Measurements from ENCODE around the gene H1-8.
"Not testable (repeated sequence)": the region's sequence is repeated elsewhere in the genome, so short reads cannot be mapped to it uniquely, and the experiment has no call there.

H1-8 gene

GRCh38 chr3:129513705-129514104 lies 29.3 kb upstream of the H1-8 start:
- DNase-seq (ENCODE audit: low read depth, low spot score), result no peak
- no peak overlapping the region for H3K4me3 ChIP-seq (ENCODE audit: low read length)

GRCh38 chr3:129514110-129514509 lies 28.9 kb upstream of the H1-8 start:
- H3K4me3 ChIP-seq (ENCODE audit: low read length), result no peak overlapping the region
- DNase-seq (ENCODE audit: low read depth, low spot score), result no peak

GRCh38 chr3:129514563-129514962 lies 28.4 kb upstream of the H1-8 start:
- DNase-seq (ENCODE audit: low read depth, low spot score), result no peak
- H3K4me3 ChIP-seq (ENCODE audit: low read length), result no peak overlapping the region

GRCh38 chr3:129515108-129515820 lies 27.7 kb upstream of the H1-8 start:
- H3K4me3 ChIP-seq (ENCODE audit: low read length); DNase-seq (ENCODE audit: low read depth, low spot score): not testable (repeated sequence)

GRCh38 chr3:129515821-129516432 lies 27.0 kb upstream of the H1-8 start:
- DNase-seq (ENCODE audit: low read depth, low spot score); H3K4me3 ChIP-seq (ENCODE audit: low read length): not testable (repeated sequence)

GRCh38 chr3:129517516-129517915 lies 25.5 kb upstream of the H1-8 start:
- H3K4me3 ChIP-seq (ENCODE audit: low read length), result no peak overlapping the region
- DNase-seq (ENCODE audit: low read depth, low spot score), result no peak

GRCh38 chr3:129518038-129518561 lies 24.9 kb upstream of the H1-8 start:
- no peak overlapping the region for H3K4me3 ChIP-seq (ENCODE audit: low read length)
- DNase-seq (ENCODE audit: low read depth, low spot score), result no peak

- no peak overlapping the region for H3K4me3 ChIP-seq (ENCODE audit: low read length)
- DNase-seq (ENCODE audit: low read depth, low spot score), result no peak
Observed at GRCh38 chr3:129518581-129518980, 24.4 kb upstream of the H1-8 start.

- H3K4me3 ChIP-seq (ENCODE audit: low read length), result no peak overlapping the region
- DNase-seq (ENCODE audit: low read depth, low spot score), result no peak
Observed at GRCh38 chr3:129519449-129519848, 23.5 kb upstream of the H1-8 start.

- DNase-seq (ENCODE audit: low read depth, low spot score), result no peak
- H3K4me3 ChIP-seq (ENCODE audit: low read length), result no peak overlapping the region
Observed at GRCh38 chr3:129519896-129520715, 22.9 kb upstream of the H1-8 start.

- DNase-seq (ENCODE audit: low read depth, low spot score), result no peak
- no peak overlapping the region for H3K4me3 ChIP-seq (ENCODE audit: low read length)
Observed at GRCh38 chr3:129520960-129521359, 22.0 kb upstream of the H1-8 start.

- no peak for DNase-seq (ENCODE audit: low read depth, low spot score)
- no peak overlapping the region for H3K4me3 ChIP-seq (ENCODE audit: low read length)
Observed at GRCh38 chr3:129521611-129522010, 21.4 kb upstream of the H1-8 start.

GRCh38 chr3:129522953-129523352 lies 20.0 kb upstream of the H1-8 start:
- H3K4me3 ChIP-seq (ENCODE audit: low read length), result no peak overlapping the region
- DNase-seq (ENCODE audit: low read depth, low spot score), result no peak

GRCh38 chr3:129524081-129524480 lies 18.9 kb upstream of the H1-8 start:
- no peak overlapping the region for H3K4me3 ChIP-seq (ENCODE audit: low read length)
- no peak for DNase-seq (ENCODE audit: low read depth, low spot score)

- DNase-seq (ENCODE audit: low read depth, low spot score), result no peak
- no peak overlapping the region for H3K4me3 ChIP-seq (ENCODE audit: low read length)
Observed at GRCh38 chr3:129525341-129525968, 17.5 kb upstream of the H1-8 start.

GRCh38 chr3:129526121-129526900 lies 16.7 kb upstream of the H1-8 start:
- DNase-seq (ENCODE audit: low read depth, low spot score), result no peak
- H3K4me3 ChIP-seq (ENCODE audit: low read length), result no peak overlapping the region

- no peak overlapping the region for H3K4me3 ChIP-seq (ENCODE audit: low read length)
- DNase-seq (ENCODE audit: low read depth, low spot score), result no peak
Observed at GRCh38 chr3:129527262-129527661, 15.7 kb upstream of the H1-8 start.

- no peak for DNase-seq (ENCODE audit: low read depth, low spot score)
- H3K4me3 ChIP-seq (ENCODE audit: low read length), result no peak within 1 kb of the TSS
Observed at GRCh38 chr3:129528589-129529100, 14.3 kb upstream of the H1-8 start, which contains the start of gene RHO. Gene RHO, plus strand, starts transcription at chr3:129528639. Its CDS starts 95 bp downstream, at chr3:129528734.

Measured in Jurkat, Clone E6-1 (cell line).